Mesothelial cell of epicardium (in vitro differentiated cells): ENCODE data around the gene SEPTIN8. TPM values are rescaled to one million over a fixed set of nuclear protein-coding genes. Genes with fewer than 3 reads are reported as not detected.

Experiments
- DNase-seq, 2 experiments: peaks; one replicate each; pipeline ENCODE4 v3.0.0; 2021; ENCODE audit warnings: low spot score in 2 of 2; ENCODE audit not compliant: unreplicated experiment in 2 of 2
- H3K27ac Mint-ChIP-seq: 2 replicates; pipeline ENCODE4 v1.8.0; 2021; ENCODE audit warnings: mixed read lengths
- H3K27me3 Mint-ChIP-seq: 2 replicates; pipeline ENCODE4 v1.8.0; 2021; ENCODE audit warnings: low read depth, mixed read lengths
- H3K36me3 Mint-ChIP-seq: 2 replicates; pipeline ENCODE4 v1.8.0; 2021; ENCODE audit warnings: mixed read lengths
- H3K4me1 Mint-ChIP-seq: 2 replicates; pipeline ENCODE4 v1.8.0; 2021; ENCODE audit warnings: mixed read lengths
- H3K4me3 Mint-ChIP-seq: 2 replicates; pipeline ENCODE4 v1.8.0; 2021; ENCODE audit warnings: mild to moderate bottlenecking, moderate library complexity, mixed read lengths
- H3K9me3 Mint-ChIP-seq: 2 replicates; pipeline ENCODE4 v1.8.0; 2021; ENCODE audit warnings: mixed read lengths
- CTCF ChIP-seq: fragments of 200-600 bp; sonication (generic); IDR thresholded peaks from one replicate; pipeline ENCODE4 v1.5.0; 2021; ENCODE audit warnings: antibody characterized with exemption; ENCODE audit not compliant: unreplicated experiment
- total RNA-seq: library from RNA; stranded (reverse); gene quantifications from 3 replicates; pipeline ENCODE4 v1.2.1, GENCODE V29; 2021

SEPTIN8 gene
- total RNA-seq, 1 donor from 2014 or later: 58.9 TPM

DNA sequence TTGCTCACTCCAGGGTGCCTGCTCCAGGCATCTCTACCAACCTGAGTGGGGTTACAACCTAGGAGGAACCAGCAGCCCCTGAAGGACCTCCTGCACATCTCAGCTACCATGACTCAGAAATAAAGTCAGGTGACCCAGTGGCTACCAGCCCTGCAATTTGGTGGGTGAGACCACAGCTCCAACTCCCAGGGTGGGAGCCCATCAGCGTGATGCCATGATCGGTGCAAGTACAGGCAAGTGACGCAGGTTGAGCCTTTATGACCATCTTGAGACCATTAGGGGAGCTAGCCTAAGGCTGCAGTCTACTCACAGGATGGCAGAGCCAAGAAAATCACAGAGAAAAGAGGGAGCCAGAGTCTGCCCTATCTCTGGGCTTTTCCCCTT lies 8.6 kb downstream of the SEPTIN8 start:
- TF ChIP-seq CTCF: no peak
- Mint-ChIP-seq H3K27ac (no peak overlapping the region), H3K4me3 (no peak overlapping the region), H3K27me3 (no peaks in the 10 kb centered on the region), H3K36me3 (peaks cover 2% of the 10 kb centered on the region), H3K9me3 (no peaks in the 10 kb centered on the region), H3K4me1 (peaks cover 5% of the 10 kb centered on the region)
- no peak for DNase-seq

DNA sequence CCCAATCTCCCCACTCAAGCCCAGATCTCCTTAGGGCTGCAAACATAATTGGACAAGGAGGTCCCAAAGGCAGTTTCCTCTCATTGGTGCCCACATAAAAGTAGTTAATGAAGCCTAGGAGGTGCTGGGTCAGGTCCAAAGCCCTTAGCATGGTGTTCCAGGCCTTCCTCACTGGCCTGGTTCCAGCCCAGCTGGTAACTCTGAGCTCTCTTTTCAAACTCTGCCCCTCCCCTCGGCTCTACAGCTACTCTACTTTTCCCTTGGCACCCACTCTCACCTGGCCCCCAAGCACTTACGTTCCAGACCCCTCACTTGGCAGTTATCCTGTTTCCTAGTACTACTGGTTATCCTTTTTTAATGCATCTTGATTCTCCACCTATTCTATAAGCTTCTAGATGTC lies 9.9 kb downstream of the SEPTIN8 start:
- peaks cover 2% of the 10 kb centered on the region for H3K4me1 Mint-ChIP-seq
- DNase-seq: no peak
- no peaks in the 10 kb centered on the region for H3K27me3 Mint-ChIP-seq
- H3K4me3 Mint-ChIP-seq: no peak overlapping the region
- peaks cover 11% of the 10 kb centered on the region for H3K36me3 Mint-ChIP-seq
- no peak overlapping the region for H3K27ac Mint-ChIP-seq
- no peaks in the 10 kb centered on the region for H3K9me3 Mint-ChIP-seq
- no peak for TF ChIP-seq CTCF

DNA sequence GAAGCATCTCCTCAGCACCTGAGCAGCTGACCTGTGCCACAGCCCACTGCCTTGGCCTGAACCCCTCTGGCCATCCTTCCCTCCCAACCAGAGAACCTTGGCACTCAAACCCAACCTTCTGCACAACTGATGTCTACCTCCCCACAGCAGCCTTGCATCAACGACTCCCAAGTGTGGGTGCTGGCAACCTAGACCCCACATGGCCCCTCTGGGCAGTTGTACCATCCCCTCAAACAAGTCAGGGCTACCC lies 10.3 kb downstream of the SEPTIN8 start:
- Mint-ChIP-seq H3K9me3 (no peaks in the 10 kb centered on the region), H3K4me3 (no peak overlapping the region), H3K36me3 (peaks cover 11% of the 10 kb centered on the region), H3K27ac (no peak overlapping the region), H3K27me3 (no peaks in the 10 kb centered on the region), H3K4me1 (no peaks in the 10 kb centered on the region)
- DNase-seq: no peak
- TF ChIP-seq CTCF: no peak

- no peak for TF ChIP-seq CTCF
- Mint-ChIP-seq H3K27ac (no peak overlapping the region), H3K4me3 (no peak overlapping the region), H3K36me3 (peaks cover 14% of the 10 kb centered on the region), H3K4me1 (no peaks in the 10 kb centered on the region), H3K27me3 (no peaks in the 10 kb centered on the region), H3K9me3 (no peaks in the 10 kb centered on the region)
- no peak for DNase-seq
These were observed 10.8 kb downstream of the SEPTIN8 start for GRCh38 chr5:132766020-132766805.

GRCh38 chr5:132765311-132766019 lies 11.6 kb downstream of the SEPTIN8 start:
- peak in 1 of 2 experiments; percentile 29 for DNase-seq
- H3K27me3 Mint-ChIP-seq: no peaks in the 10 kb centered on the region
- no peak overlapping the region for H3K27ac Mint-ChIP-seq
- no peaks in the 10 kb centered on the region for H3K9me3 Mint-ChIP-seq
- no peak for TF ChIP-seq CTCF
- peaks cover 17% of the 10 kb centered on the region for H3K36me3 Mint-ChIP-seq
- H3K4me1 Mint-ChIP-seq: no peaks in the 10 kb centered on the region
- no peak overlapping the region for H3K4me3 Mint-ChIP-seq
